Omental fat pad (tissue), 4 donors: Measurements from ENCODE around the gene MBTPS1. TPM values are rescaled to one million over a fixed set of nuclear protein-coding genes. Genes with fewer than 3 reads are reported as not detected.
"Not testable (repeated sequence)": the region's sequence is repeated elsewhere in the genome, so short reads cannot be mapped to it uniquely, and the experiment has no call there.

Source experiments
- ATAC-seq: fragments of 150-250 bp; one replicate; pipeline ENCODE4 v1.9.1; 2016; ENCODE audit warnings: mild to moderate bottlenecking, moderate library complexity; ENCODE audit not compliant: low FRiP score
- DNase-seq: peaks from one replicate; pipeline ENCODE4 v3.0.0-alpha.2; 2019; ENCODE audit warnings: low spot score
- CTCF ChIP-seq, 3 donors: fragments of 450-650 bp; IDR thresholded peaks; one replicate each; pipeline ENCODE4 v1.5.1; 2016 to 2017; ENCODE audit warnings: antibody characterized with exemption in 3 of 3, mild to moderate bottlenecking in 3 of 3, moderate library complexity in 2 of 3
- total RNA-seq, 4 donors: library from RNA; depleted of rRNA; stranded (reverse); fragments of >200 nt; gene quantifications; one replicate each; pipeline ENCODE4 v1.1.0, GENCODE V29; 2016

The MBTPS1 gene
- total RNA-seq, 4 donors from 2014 or later, result 75.3 to 100 (median 84.3) TPM

GRCh38 chr16:84121007-84121406, 4.3 kb upstream of the MBTPS1 start:
- DNase-seq, result no peak
- no peak for TF ChIP-seq CTCF (IDR thresholded peaks at IDR 0.05)
- no peak for ATAC-seq

DNA sequence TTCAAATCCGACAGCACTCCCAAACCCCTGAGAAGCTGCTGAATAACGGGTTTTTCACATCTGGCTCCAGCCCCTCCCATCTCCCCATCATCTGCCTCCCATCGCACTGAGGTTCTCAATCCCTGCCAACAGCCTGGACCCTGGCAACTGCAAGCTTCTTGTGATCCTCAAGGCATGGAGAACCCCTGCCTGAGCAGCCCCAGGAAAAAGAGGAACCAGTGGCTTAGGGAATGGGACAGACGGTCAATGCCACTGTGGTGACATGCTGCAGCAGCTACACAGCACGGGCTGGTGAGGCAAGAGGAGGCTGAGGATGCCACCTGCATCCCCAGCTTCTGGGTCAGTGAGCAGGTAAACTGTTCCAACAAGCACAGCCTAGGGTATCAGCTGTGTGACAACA, 3.3 kb upstream of the MBTPS1 start:
- ATAC-seq (no peak), DNase-seq (no peak)
- no peak for TF ChIP-seq CTCF (IDR thresholded peaks at IDR 0.05)

- TF ChIP-seq CTCF (IDR thresholded peaks at IDR 0.05), result no peak
- DNase-seq, result no peak
- no peak for ATAC-seq
Measured at GRCh38 chr16:84119368-84119767, 2.6 kb upstream of the MBTPS1 start.

GRCh38 chr16:84118315-84118714, 1.6 kb upstream of the MBTPS1 start:
- not testable (repeated sequence) for ATAC-seq, DNase-seq

GRCh38 chr16:84117494-84117843, 727 bp upstream of the MBTPS1 start:
- no peak for TF ChIP-seq CTCF (IDR thresholded peaks at IDR 0.05)
- peak; percentile 12 for ATAC-seq
- DNase-seq, result no peak

GRCh38 chr16:84115919-84116719, 623 bp downstream of the MBTPS1 start:
- TF ChIP-seq CTCF (IDR thresholded peaks at IDR 0.05), result no peak
- no peak for DNase-seq
- peak; percentile 33 for ATAC-seq

- ATAC-seq, DNase-seq: not testable (repeated sequence)
Measured at GRCh38 chr16:84111949-84112348, 4.8 kb downstream of the MBTPS1 start.

- no peak for TF ChIP-seq CTCF (IDR thresholded peaks at IDR 0.05)
- no peak for DNase-seq
- no peak for ATAC-seq
Measured at GRCh38 chr16:84111525-84111924, 5.2 kb downstream of the MBTPS1 start.
